Body of pancreas (tissue), 4 donors: Measurements from ENCODE around the gene GRM4. TPM values are rescaled to one million over a fixed set of nuclear protein-coding genes. Genes with fewer than 3 reads are reported as not detected.

Source experiments
- ATAC-seq: fragments of 150-250 bp; one replicate; pipeline ENCODE4 v1.9.1; 2016
- DNase-seq, 4 donors: peaks; one replicate each; pipeline ENCODE4 v3.0.0-alpha.2; 2019
- H3K27ac ChIP-seq, 4 donors: fragments of 200-600 bp; sonication (generic); 1 replicate in 3 of 4; 2 replicates in 1 of 4; pipeline versions ENCODE4 v1.5.1 to v1.6.1; 2016 to 2019; ENCODE audit warnings: mild to moderate bottlenecking in 1 of 4, mixed read lengths in 1 of 4, moderate library complexity in 1 of 4
- H3K27me3 ChIP-seq, 2 donors: fragments of 200-600 bp; sonication (generic); one replicate each; pipeline ENCODE4 v1.6.0; 2016; ENCODE audit warnings: mild to moderate bottlenecking in 1 of 2
- H3K36me3 ChIP-seq, 2 donors: fragments of 200-600 bp; sonication (generic); replicated peaks in 1 of 2; 2 replicates each; pipeline ENCODE4 v1.5.1; 2016; ENCODE audit warnings: low read depth in 2 of 2; ENCODE audit not compliant: insufficient read depth in 1 of 2
- H3K4me1 ChIP-seq: fragments of 200-600 bp; sonication (generic); one replicate; pipeline ENCODE4 v1.6.0; 2016
- H3K4me3 ChIP-seq, 2 donors: fragments of 200-600 bp; sonication (generic); 1 replicate in 1 of 2; 2 replicates in 1 of 2; pipeline ENCODE4 v1.5.1; 2016 to 2019
- H3K9me3 ChIP-seq, 3 donors: fragments of 200-600 bp; sonication (generic); 1 replicate in 2 of 3; 2 replicates in 1 of 3; pipeline ENCODE4 v1.5.1; 2016
- CTCF ChIP-seq, 7 experiments: fragments of 450-650 bp in 4 of 7; fragments of 200-600 bp in 3 of 7; sonication (generic) in 3 of 7; IDR thresholded peaks; one replicate each; pipeline ENCODE4 v1.5.1; 2016 to 2019; ENCODE audit warnings: antibody characterized with exemption in 7 of 7
- POLR2A ChIP-seq, 3 donors: fragments of 450-650 bp; IDR thresholded peaks; one replicate each; pipeline ENCODE4 v1.6.1; 2016; ENCODE audit warnings: antibody characterized with exemption in 3 of 3, mild to moderate bottlenecking in 2 of 3
- WGBS, 2 donors: methylation state at CpG; one replicate each; pipeline ENCODE4 v1.1.5; 2017; 5-methylcytosine and 5-hydroxymethylcytosine counted together
- intact Hi-C: fragments of 100-400 bp; cut with DNase I; formaldehyde crosslinking; loops from one replicate; pipeline ENCODE4 v1.15.1; 2023
- total RNA-seq, 2 donors: library from RNA; depleted of rRNA; stranded (reverse); fragments of >200 nt; gene quantifications; one replicate each; pipeline ENCODE4 v1.1.0, GENCODE V29; 2016

Gene GRM4
- total RNA-seq, 2 donors from 2014 or later, result 0.33 TPM; not detected in 1

GRCh38 chr6:34039943-34040342 is 105.9 kb downstream of the GRM4 start:
- DNase-seq, result no peak
- intact Hi-C loops, result no loop called here
- Histone ChIP-seq H3K27ac (no peak overlapping the region), H3K36me3 (no peaks in the 10 kb centered on the region), H3K9me3 (no peaks in the 10 kb centered on the region), H3K4me1 (no peaks in the 10 kb centered on the region), H3K27me3 (no peaks in the 10 kb centered on the region), H3K4me3 (no peak overlapping the region)
- TF ChIP-seq CTCF (IDR thresholded peaks at IDR 0.05), result no peak
- TF ChIP-seq POLR2A (IDR thresholded peaks at IDR 0.05), result no peak
- 70 to 75% methylated on average over 2 to 11 of the region's 11 CpGs for WGBS, 2 donors
- ATAC-seq, result no peak

DNA sequence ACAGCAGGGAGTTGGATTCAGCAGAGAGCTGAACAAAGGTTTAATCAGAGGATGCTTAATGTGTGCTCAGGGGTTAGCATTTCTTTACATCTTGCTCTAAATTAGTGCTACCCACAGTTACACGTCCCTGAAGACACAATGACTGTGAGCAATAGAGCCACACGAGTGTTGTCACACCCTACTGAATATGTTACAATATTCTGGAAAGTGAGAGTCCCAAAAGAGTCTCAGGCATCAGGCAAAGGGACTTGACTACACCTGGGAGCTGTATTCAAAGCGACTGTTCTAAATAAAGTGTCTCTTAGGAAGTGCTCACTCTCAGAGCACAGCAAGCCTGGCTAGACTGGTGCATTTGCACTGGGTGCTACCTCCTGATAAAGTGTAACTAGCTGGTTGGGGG is 108.7 kb downstream of the GRM4 start:
- H3K4me3 ChIP-seq, result no peak overlapping the region
- no peak for ATAC-seq
- no peaks in the 10 kb centered on the region for H3K27me3 ChIP-seq
- H3K27ac ChIP-seq, result no peak overlapping the region
- no peaks in the 10 kb centered on the region for H3K9me3 ChIP-seq
- H3K4me1 ChIP-seq, result no peaks in the 10 kb centered on the region
- 27 to 54% methylated on average over 3 of the region's 3 CpGs for WGBS, 2 donors
- intact Hi-C loops, result no loop called here
- H3K36me3 ChIP-seq, result no peaks in the 10 kb centered on the region
- TF ChIP-seq POLR2A (IDR thresholded peaks at IDR 0.05) (no peak), CTCF (IDR thresholded peaks at IDR 0.05) (no peak)
- DNase-seq, result no peak

DNA sequence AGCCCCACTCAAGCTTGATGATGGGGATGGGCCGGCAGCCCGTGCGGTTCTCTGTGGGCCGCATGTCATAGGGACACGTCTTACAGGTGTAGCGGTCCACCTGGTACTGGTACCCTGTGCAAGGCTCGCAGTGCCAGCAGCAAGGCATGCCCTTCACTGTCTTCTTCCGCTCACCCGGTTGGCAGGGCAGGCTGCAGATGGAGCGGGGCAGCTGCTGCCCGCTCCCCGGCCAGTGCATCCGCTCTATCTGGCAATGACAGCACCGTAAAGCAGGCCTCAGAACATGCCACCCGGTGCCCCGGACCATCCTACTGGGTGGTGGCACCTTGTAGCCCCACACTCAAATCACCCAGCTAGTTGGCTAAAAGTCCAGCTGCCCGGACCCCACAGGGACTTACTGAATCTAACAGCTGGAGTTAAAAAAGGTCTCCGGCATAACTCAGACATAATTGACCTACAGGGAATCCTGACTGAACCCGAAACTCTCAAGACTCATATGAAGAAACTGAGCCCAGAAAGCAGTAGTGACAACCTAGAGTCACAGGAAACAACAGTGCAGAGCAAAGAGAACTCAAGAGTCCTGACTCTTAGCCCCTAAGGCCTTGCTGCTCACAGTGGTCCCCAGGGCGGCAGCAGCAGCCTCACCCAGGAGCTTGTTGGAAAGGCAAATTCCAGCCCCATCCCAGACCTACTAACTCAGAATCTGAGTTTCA is 109.4 kb downstream of the GRM4 start:
- TF ChIP-seq CTCF (IDR thresholded peaks at IDR 0.05) (no peak), POLR2A (IDR thresholded peaks at IDR 0.05) (no peak)
- intact Hi-C loops, result no loop called here
- Histone ChIP-seq H3K9me3 (no peaks in the 10 kb centered on the region), H3K27ac (no peak overlapping the region), H3K36me3 (no peaks in the 10 kb centered on the region), H3K4me1 (no peaks in the 10 kb centered on the region), H3K4me3 (no peak overlapping the region), H3K27me3 (no peaks in the 10 kb centered on the region)
- ATAC-seq (no peak), DNase-seq (no peak)
- WGBS, 2 donors, result 85 to 88% methylated on average over 8 to 20 of the region's 20 CpGs

DNA sequence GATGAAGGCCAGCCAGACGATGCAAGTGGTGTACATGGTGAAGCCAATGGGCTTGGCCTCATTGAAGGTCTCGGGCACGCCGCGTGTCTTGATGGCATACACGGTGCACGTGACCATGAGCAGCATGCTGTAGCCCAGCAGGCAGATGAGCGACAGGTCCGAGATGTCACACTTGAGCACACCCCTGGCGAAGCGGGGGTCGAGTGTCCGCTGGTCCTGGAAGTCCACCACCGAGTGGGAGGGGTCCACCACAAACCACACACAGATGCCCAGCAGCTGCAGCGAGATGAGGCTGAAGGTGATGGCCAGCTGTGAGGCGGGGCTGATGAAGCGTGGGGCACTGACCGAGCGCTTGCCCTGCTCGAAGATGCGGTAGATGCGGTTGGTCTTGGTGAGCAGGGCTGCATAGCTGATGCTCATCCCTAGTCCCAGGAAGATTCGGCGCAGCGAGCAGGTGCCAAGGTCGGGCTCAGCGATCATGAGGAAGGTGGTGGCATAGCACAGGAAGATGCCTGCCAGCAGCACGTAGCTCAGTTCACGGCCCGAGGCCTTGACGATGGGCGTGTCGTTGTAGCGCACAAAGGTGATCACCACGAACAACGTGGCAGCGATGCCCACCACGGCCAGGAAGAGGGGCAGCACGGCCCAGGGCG is 110.1 kb downstream of the GRM4 start:
- no peak overlapping the region for H3K4me3 ChIP-seq
- TF ChIP-seq CTCF (IDR thresholded peaks at IDR 0.05), result no peak
- no peak for TF ChIP-seq POLR2A (IDR thresholded peaks at IDR 0.05)
- H3K27ac ChIP-seq, result no peak overlapping the region
- 80 to 83% methylated on average over 22 to 36 of the region's 40 CpGs for WGBS, 2 donors
- H3K27me3 ChIP-seq, result no peaks in the 10 kb centered on the region
- ATAC-seq, result no peak
- intact Hi-C loops, result no loop called here
- no peaks in the 10 kb centered on the region for H3K9me3 ChIP-seq
- H3K4me1 ChIP-seq, result no peaks in the 10 kb centered on the region
- no peaks in the 10 kb centered on the region for H3K36me3 ChIP-seq
- no peak for DNase-seq

DNA sequence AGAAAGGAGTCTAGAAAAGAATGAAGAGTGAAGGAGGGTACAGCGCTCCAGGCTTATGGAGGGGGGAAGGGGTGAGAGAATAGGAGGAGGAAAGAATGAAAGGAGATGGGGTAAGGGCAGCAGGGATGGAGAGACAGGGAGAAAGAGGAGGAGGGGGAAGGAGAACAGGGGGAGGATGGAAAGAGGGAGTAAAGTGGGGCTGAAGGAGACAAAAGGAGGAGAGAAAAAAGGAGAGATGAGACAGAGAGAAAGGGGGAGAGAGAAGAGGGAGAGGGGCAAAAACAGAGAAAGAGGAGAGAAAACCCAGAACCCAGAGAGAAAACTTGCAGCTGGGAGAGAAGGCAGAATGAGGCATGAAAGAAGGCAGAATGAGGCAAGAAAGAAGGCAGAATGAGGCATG is 110.7 kb downstream of the GRM4 start:
- Histone ChIP-seq H3K27ac (no peak overlapping the region), H3K4me1 (no peaks in the 10 kb centered on the region), H3K27me3 (no peaks in the 10 kb centered on the region), H3K36me3 (no peaks in the 10 kb centered on the region), H3K9me3 (no peaks in the 10 kb centered on the region), H3K4me3 (no peak overlapping the region)
- TF ChIP-seq CTCF (IDR thresholded peaks at IDR 0.05), result no peak
- TF ChIP-seq POLR2A (IDR thresholded peaks at IDR 0.05), result no peak
- intact Hi-C loops, result no loop called here
- DNase-seq (no peak), ATAC-seq (no peak)
- WGBS, 2 donors, result 86 to 89% methylated on average over 1 of the region's 1 CpG
